ENCODE results near the gene DUSP15.

GRCh38 chr20:31859266-31859997, 10.9 kb downstream of the DUSP15 start:
- TF ChIP-seq CTCF (IDR thresholded peaks at IDR 0.05) (no peak), POLR2A (IDR thresholded peaks at IDR 0.05) (no peak)

Measured in Peyer's patch (tissue), 4 donors.